Right atrium auricular region (tissue), 2 donors: ENCODE measurements around the gene CMTM7. TPM values are rescaled to one million over a fixed set of nuclear protein-coding genes. Genes with fewer than 3 reads are reported as not detected.

ENCODE experiments used
- DNase-seq: peaks from one replicate; pipeline ENCODE4 v3.0.0-alpha.2; 2019; ENCODE audit warnings: low spot score
- H3K27ac ChIP-seq, 2 donors: fragments of 200-600 bp; sonication (generic); 1 replicate in 1 of 2; 2 replicates in 1 of 2; pipeline ENCODE4 v1.5.1; 2016 to 2019
- H3K27me3 ChIP-seq, 2 donors: fragments of 200-600 bp; sonication (generic); one replicate each; pipeline versions ENCODE4 v1.5.1 to v1.6.0; 2017 to 2019
- H3K36me3 ChIP-seq: fragments of 200-600 bp; sonication (generic); one replicate; pipeline ENCODE4 v1.5.1; 2016
- H3K4me1 ChIP-seq, 2 donors: fragments of 200-600 bp; sonication (generic); one replicate each; pipeline versions ENCODE4 v1.5.1 to v1.6.0; 2017 to 2019
- H3K4me3 ChIP-seq, 2 donors: fragments of 200-600 bp; sonication (generic); 1 replicate in 1 of 2; 2 replicates in 1 of 2; pipeline ENCODE4 v1.5.1; 2017 to 2019; ENCODE audit warnings: mild to moderate bottlenecking in 1 of 2, moderate library complexity in 1 of 2
- H3K9me3 ChIP-seq, 2 donors: fragments of 200-600 bp; sonication (generic); one replicate each; pipeline ENCODE4 v1.5.1; 2019
- CTCF ChIP-seq, 2 donors: fragments of 200-600 bp; sonication (generic); IDR thresholded peaks; one replicate each; pipeline ENCODE4 v1.5.1; 2019; ENCODE audit warnings: antibody characterized with exemption in 2 of 2
- total RNA-seq, 2 donors: library from RNA; depleted of rRNA; stranded (reverse); fragments of >200 nt; gene quantifications; one replicate each; pipeline ENCODE4 v1.1.0, GENCODE V29; 2016

The CMTM7 gene
- total RNA-seq, 2 donors from 2014 or later = 8.2 to 10.5 TPM

DNA sequence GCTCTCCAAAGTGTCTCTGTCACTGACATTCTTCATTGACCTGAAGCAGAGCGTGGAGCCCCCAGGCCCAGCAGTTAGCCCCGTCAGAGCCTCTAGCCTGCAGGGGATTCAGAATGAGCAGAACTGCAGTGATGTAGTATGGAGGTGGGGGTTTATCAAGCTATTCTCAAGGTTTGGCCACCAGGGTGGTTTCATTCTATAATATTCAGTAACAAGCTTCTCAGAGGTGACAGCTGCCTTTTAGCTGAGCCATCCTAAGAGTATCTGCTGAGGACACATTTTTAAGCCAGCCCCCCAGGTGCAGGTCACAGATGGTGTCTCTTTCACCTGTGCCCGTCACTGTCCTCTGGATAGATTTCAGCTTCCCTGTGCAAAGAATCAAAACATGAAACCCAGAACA, 31.9 kb downstream of the CMTM7 start:
- Histone ChIP-seq H3K9me3 (no peaks in the 10 kb centered on the region), H3K4me1 (peaks cover 0 to 40% of the 10 kb centered on the region in 2 donors), H3K27me3 (no peaks in the 10 kb centered on the region), H3K36me3 (no peaks in the 10 kb centered on the region), H3K4me3 (no peak overlapping the region), H3K27ac (no peak overlapping the region)
- no peak for DNase-seq
- no peak for TF ChIP-seq CTCF (IDR thresholded peaks at IDR 0.05)

GRCh38 chr3:32423956-32424557, 32.4 kb downstream of the CMTM7 start:
- Histone ChIP-seq H3K4me3 (no peak overlapping the region), H3K36me3 (no peaks in the 10 kb centered on the region), H3K27me3 (no peaks in the 10 kb centered on the region), H3K9me3 (no peaks in the 10 kb centered on the region), H3K27ac (no peak overlapping the region), H3K4me1 (peaks cover 0 to 40% of the 10 kb centered on the region in 2 donors)
- TF ChIP-seq CTCF (IDR thresholded peaks at IDR 0.05) = no peak
- peak; percentile 52 for DNase-seq

- no peaks in the 10 kb centered on the region for H3K9me3 ChIP-seq
These were observed 33.1 kb downstream of the CMTM7 start for GRCh38 chr3:32424581-32425250.

GRCh38 chr3:32428092-32429068, 36.7 kb downstream of the CMTM7 start:
- no peak overlapping the region for H3K27ac ChIP-seq
- no peaks in the 10 kb centered on the region for H3K36me3 ChIP-seq
- no peaks in the 10 kb centered on the region for H3K9me3 ChIP-seq
- peaks cover 0 to 10% of the 10 kb centered on the region in 2 donors for H3K4me1 ChIP-seq
- no peaks in the 10 kb centered on the region for H3K27me3 ChIP-seq
- H3K4me3 ChIP-seq = no peak overlapping the region
- TF ChIP-seq CTCF (IDR thresholded peaks at IDR 0.05) = no peak
- peak; percentile 56 for DNase-seq

More at GRCh38 chr3:32424581-32425250, 33.1 kb downstream of the CMTM7 start:
- Histone ChIP-seq H3K36me3 (no peaks in the 10 kb centered on the region), H3K4me1 (peaks cover 0 to 38% of the 10 kb centered on the region in 2 donors), H3K27me3 (no peaks in the 10 kb centered on the region), H3K4me3 (no peak overlapping the region), H3K27ac (no peak overlapping the region)
- DNase-seq = peak; percentile 1
- no peak for TF ChIP-seq CTCF (IDR thresholded peaks at IDR 0.05)

- DNase-seq = no peak
- Histone ChIP-seq H3K27ac (no peak overlapping the region), H3K4me1 (peaks cover 0 to 8% of the 10 kb centered on the region in 2 donors), H3K36me3 (no peaks in the 10 kb centered on the region), H3K4me3 (no peak overlapping the region), H3K9me3 (no peaks in the 10 kb centered on the region), H3K27me3 (no peaks in the 10 kb centered on the region)
- no peak for TF ChIP-seq CTCF (IDR thresholded peaks at IDR 0.05)
These were observed 39.2 kb downstream of the CMTM7 start for GRCh38 chr3:32430900-32431299.
